Fibroblast of lung (primary cell): ENCODE measurements around the gene CDK13. TPM values are rescaled to one million over a fixed set of nuclear protein-coding genes. Genes with fewer than 3 reads are reported as not detected.
A peak's percentile ranks its signal among the peaks of the same experiment; 100 is the strongest.

Source experiments
- DNase-seq, 2 donors: peaks; one replicate each; pipeline versions ENCODE4 v3.0.0 to v3.0.0-alpha.2; 2010; ENCODE audit warnings: low read depth in 2 of 2
- H2AFZ ChIP-seq: 2 replicates; pipeline ENCODE4 v1.5.1; 2012; ENCODE audit warnings: low read length, control low read depth, inconsistent platforms
- H3K27ac ChIP-seq: 2 replicates; pipeline ENCODE4 v1.5.1; 2011; ENCODE audit warnings: low read length, control low read depth; ENCODE audit not compliant: insufficient read depth
- H3K27me3 ChIP-seq: 2 replicates; pipeline ENCODE4 v1.5.1; 2011; ENCODE audit warnings: mild to moderate bottlenecking, low read length; ENCODE audit not compliant: control insufficient read depth, insufficient read depth
- H3K36me3 ChIP-seq: 2 replicates; pipeline ENCODE4 v1.5.1; 2011; ENCODE audit warnings: low read length; ENCODE audit not compliant: control insufficient read depth, insufficient read depth
- H3K4me1 ChIP-seq: 2 replicates; pipeline ENCODE4 v1.5.1; 2011; ENCODE audit warnings: low read length; ENCODE audit not compliant: control insufficient read depth, insufficient read depth; ENCODE audit errors: extremely low read depth
- H3K4me2 ChIP-seq: 2 replicates; pipeline ENCODE4 v1.5.1; 2011; ENCODE audit warnings: low read length, control low read depth; ENCODE audit not compliant: insufficient read depth; ENCODE audit errors: extremely low read depth
- H3K4me3 ChIP-seq, 4 experiments: fragments of 200-600 bp in 1 of 4; sonication (generic) in 1 of 4; replicated peaks in 1 of 4; 2 replicates each; pipeline ENCODE4 v1.5.1; 2011 to 2016; ENCODE audit warnings: low read length in 4 of 4, low read depth in 3 of 4, mild to moderate bottlenecking in 3 of 4, control low read depth in 2 of 4, inconsistent platforms in 1 of 4, mixed read lengths in 1 of 4; ENCODE audit not compliant: insufficient read depth in 1 of 4; ENCODE audit errors: control extremely low read depth in 1 of 4
- H3K79me2 ChIP-seq: 2 replicates; pipeline ENCODE4 v1.5.1; 2012; ENCODE audit warnings: mild to moderate bottlenecking, low read length, inconsistent platforms; ENCODE audit not compliant: control insufficient read depth, insufficient read depth
- H3K9ac ChIP-seq: 2 replicates; pipeline ENCODE4 v1.5.1; 2011; ENCODE audit warnings: mild to moderate bottlenecking, low read length, control low read depth; ENCODE audit not compliant: insufficient read depth
- H3K9me3 ChIP-seq: 2 replicates; pipeline ENCODE4 v1.5.1; 2012; ENCODE audit warnings: low read depth, low read length; ENCODE audit not compliant: control insufficient read depth, insufficient read depth
- H4K20me1 ChIP-seq: 2 replicates; pipeline ENCODE4 v1.5.1; 2011; ENCODE audit warnings: low read length; ENCODE audit not compliant: control insufficient read depth, insufficient read depth; ENCODE audit errors: extremely low read depth
- EZH2 ChIP-seq: IDR thresholded peaks from 2 replicates; pipeline ENCODE4 v1.5.1; 2012; ENCODE audit warnings: low read length, control low read depth, mild to moderate bottlenecking; ENCODE audit errors: missing control alignments
- polyA plus RNA-seq, 2 donors: library from polyadenylated mRNA; depleted of rRNA in 1 of 2; stranded (reverse) in 1 of 2; unstranded in 1 of 2; fragments of >200 nt; gene quantifications; 2 replicates each; pipeline ENCODE4 v1.2.1, GENCODE V29; 2011 to 2012; ENCODE audit warnings: missing spikeins in 1 of 2
- total RNA-seq: library from RNA; depleted of rRNA; stranded (reverse); fragments of >200 nt; gene quantifications from 2 replicates; pipeline ENCODE4 v1.2.1, GENCODE V29; 2014
- TF ChIP-seq, protein P1 (sequence below), 2 donors: IDR thresholded peaks in 1 of 2; conservative IDR thresholded peaks in 1 of 2; 1 replicate in 1 of 2; 2 replicates in 1 of 2; pipeline ENCODE4 v1.5.1; 2011 to 2012; ENCODE audit warnings: low read length in 2 of 2, control low read depth in 1 of 2, inconsistent platforms in 1 of 2, low read depth in 1 of 2, mild to moderate bottlenecking in 1 of 2

CDK13 gene
- total and polyA plus RNA-seq, 2 donors (not counting 1 experiment from before 2014, with no cell fraction given), result 35.3 to 76.8 TPM

DNA sequence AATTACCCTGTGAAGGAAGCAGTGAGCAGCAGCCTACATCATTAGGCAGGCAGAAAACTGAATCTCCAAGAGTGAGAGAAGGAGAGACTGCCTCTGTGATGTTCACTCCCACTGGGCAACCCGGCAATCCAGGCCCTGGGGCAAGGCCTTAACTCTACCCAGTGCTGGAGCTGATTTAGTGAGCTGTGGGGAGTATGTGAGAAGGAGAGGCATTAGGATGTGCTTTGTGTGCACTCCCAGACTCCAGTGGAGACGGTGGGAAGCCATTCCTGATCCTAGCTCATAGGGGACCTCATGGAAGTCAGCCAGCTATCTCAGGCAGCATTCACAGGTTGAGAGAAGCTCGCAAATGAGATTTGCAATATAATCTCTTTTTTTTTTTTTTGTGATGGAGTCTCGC, 41.1 kb upstream of the CDK13 start:
- Histone ChIP-seq H3K4me3 (no peak overlapping the region), H3K4me2 (no peak overlapping the region), H2AFZ (no peak overlapping the region), H3K4me1 (no peaks in the 10 kb centered on the region), H3K27me3 (peaks cover 2% of the 10 kb centered on the region), H3K27ac (no peak overlapping the region), H4K20me1 (no peaks in the 10 kb centered on the region), H3K9me3 (no peaks in the 10 kb centered on the region), H3K9ac (no peak overlapping the region), H3K79me2 (no peaks in the 10 kb centered on the region), H3K36me3 (no peaks in the 10 kb centered on the region)
- no peak for TF ChIP-seq EZH2
- TF ChIP-seq, protein P1, sequence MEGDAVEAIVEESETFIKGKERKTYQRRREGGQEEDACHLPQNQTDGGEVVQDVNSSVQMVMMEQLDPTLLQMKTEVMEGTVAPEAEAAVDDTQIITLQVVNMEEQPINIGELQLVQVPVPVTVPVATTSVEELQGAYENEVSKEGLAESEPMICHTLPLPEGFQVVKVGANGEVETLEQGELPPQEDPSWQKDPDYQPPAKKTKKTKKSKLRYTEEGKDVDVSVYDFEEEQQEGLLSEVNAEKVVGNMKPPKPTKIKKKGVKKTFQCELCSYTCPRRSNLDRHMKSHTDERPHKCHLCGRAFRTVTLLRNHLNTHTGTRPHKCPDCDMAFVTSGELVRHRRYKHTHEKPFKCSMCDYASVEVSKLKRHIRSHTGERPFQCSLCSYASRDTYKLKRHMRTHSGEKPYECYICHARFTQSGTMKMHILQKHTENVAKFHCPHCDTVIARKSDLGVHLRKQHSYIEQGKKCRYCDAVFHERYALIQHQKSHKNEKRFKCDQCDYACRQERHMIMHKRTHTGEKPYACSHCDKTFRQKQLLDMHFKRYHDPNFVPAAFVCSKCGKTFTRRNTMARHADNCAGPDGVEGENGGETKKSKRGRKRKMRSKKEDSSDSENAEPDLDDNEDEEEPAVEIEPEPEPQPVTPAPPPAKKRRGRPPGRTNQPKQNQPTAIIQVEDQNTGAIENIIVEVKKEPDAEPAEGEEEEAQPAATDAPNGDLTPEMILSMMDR (conservative IDR thresholded peaks at IDR 0.05 in 1 of 2, IDR thresholded peaks at IDR 0.05 in 1 of 2; ENCODE audit: low read depth in 1 of 2, low read length in 2 of 2), result no peak
- no peak for DNase-seq

DNA sequence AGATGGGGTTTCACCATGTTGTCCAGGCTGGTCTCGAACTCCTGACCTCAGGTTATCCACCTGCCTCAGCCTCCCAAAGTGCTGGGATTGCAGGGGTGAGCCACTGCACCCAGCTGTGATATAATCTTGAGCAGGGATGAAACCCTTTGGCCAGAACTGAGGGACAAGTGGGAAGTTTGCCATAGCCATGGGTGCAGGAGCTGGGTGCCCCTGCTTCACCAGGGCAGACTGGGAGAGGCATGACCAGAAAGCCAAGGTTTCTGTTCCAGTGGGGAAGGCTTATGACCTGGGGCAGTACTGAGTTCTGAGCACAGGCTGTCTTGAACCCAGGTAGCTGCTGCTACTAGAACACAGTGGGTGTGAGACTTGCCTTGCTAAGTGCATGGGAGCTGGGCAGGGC, 40.5 kb upstream of the CDK13 start:
- no peak for DNase-seq
- H3K36me3 ChIP-seq, result no peaks in the 10 kb centered on the region
- H3K9me3 ChIP-seq, result no peaks in the 10 kb centered on the region
- H3K79me2 ChIP-seq, result no peaks in the 10 kb centered on the region
- H3K27me3 ChIP-seq, result peaks cover 2% of the 10 kb centered on the region
- TF ChIP-seq EZH2, result no peak
- TF ChIP-seq, protein P1 (conservative IDR thresholded peaks at IDR 0.05 in 1 of 2, IDR thresholded peaks at IDR 0.05 in 1 of 2; ENCODE audit: low read depth in 1 of 2, low read length in 2 of 2), result no peak
- H2AFZ ChIP-seq, result no peak overlapping the region
- H3K4me2 ChIP-seq, result no peak overlapping the region
- H3K4me3 ChIP-seq, result no peak overlapping the region
- H3K4me1 ChIP-seq, result no peaks in the 10 kb centered on the region
- no peaks in the 10 kb centered on the region for H4K20me1 ChIP-seq
- H3K9ac ChIP-seq, result no peak overlapping the region
- no peak overlapping the region for H3K27ac ChIP-seq

DNA sequence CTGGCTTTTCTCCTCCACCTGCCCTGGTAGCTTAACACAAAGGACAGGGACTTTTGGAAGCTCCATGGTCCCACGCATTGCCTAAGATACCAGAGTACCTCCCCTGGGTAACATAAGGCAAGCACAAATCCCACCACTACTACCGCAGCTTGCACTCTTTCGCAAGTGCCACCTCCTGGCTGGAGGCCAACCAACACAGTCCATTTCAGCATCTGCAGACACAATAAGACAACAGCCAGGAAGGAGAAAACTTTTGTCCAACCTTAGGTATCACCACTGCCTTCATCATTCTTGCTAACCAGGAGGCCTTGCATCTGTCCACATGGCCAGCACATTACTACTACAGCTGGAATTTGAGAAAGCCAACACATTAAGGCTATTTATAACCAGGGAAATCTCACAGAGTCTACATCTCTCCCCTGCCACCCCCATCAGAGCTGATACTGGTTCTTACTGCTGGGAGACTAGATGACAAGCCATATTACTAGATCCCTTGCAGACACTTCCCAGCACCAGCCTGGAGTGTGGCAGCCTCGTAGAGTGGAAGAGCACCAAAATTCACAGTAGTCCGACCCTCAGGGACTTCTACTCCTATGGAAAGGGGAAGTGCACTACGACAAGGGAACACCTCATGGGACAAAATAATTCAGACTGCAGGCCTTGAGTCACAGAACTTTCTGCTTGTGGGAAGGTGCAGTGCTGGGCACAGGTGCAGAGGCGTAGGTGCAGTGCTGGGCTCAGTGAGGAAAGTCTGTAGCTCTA, 39.8 kb upstream of the CDK13 start:
- H3K36me3 ChIP-seq, result no peaks in the 10 kb centered on the region
- H2AFZ ChIP-seq, result no peak overlapping the region
- no peaks in the 10 kb centered on the region for H4K20me1 ChIP-seq
- H3K4me1 ChIP-seq, result no peaks in the 10 kb centered on the region
- H3K9me3 ChIP-seq, result no peaks in the 10 kb centered on the region
- DNase-seq, result peak; percentile 12 to 39
- H3K4me2 ChIP-seq, result no peak overlapping the region
- peaks cover 2% of the 10 kb centered on the region for H3K27me3 ChIP-seq
- no peak overlapping the region for H3K9ac ChIP-seq
- no peak for TF ChIP-seq EZH2
- TF ChIP-seq, protein P1 (conservative IDR thresholded peaks at IDR 0.05 in 1 of 2, IDR thresholded peaks at IDR 0.05 in 1 of 2; ENCODE audit: low read depth in 1 of 2, low read length in 2 of 2), result no peak
- no peak overlapping the region for H3K4me3 ChIP-seq
- no peaks in the 10 kb centered on the region for H3K79me2 ChIP-seq
- H3K27ac ChIP-seq, result no peak overlapping the region
